ENCODE data around the gene CCDC106. TPM values are rescaled to one million over a fixed set of nuclear protein-coding genes. Genes with fewer than 3 reads are reported as not detected.

The CCDC106 gene
- total RNA-seq, 1 donor from 2014 or later, result 11.6 TPM

DNA sequence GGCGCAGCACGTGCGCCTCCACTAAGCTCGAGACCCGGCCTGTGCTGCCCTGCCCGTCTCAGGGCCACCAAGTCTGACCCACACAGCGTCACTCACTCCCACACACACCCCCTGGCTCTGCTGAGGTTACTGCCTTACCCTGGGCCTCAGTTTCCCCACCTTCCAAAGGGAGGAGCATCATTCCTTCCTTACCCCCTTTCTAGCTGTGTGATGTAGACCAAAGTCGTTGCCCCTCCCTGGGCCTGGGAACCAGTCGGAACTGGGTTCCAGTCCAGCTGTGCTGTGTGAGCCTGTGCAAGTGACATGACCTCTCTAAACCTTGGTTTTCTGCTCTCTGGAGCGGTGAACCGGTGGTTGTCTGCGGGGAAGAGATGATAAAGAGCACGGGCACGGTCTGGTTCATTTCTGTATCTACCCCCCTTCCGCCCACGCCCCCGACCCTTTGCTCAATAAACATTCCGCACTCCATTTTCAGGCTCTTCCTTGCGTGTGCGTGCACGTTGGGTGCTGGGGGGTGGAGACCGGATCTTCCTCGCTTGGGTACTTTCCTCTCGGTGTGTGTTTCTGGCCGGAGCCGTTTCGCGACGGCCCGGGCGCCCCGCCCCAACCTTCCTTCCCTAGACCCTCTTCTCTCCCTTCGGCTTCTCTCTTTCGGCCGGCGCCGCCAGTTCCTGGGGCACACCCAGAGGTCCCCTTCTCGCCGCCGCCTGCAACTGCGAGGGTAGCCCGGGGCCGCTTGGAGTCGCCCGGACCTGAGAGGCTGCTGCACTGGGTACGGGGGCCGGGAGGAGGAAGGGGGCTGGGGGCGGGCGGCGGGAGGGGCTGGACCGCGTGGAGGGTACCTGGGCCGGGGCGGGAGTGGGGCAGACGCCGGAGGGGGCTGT is 4.8 kb upstream of the CCDC106 start, which contains the start of gene ZNF581:
ZNF581 (plus strand) TSS at position 647 of the 884 bp plus-strand sequence. CDS start 923 bp downstream, outside the sequence.
- H3K36me3 ChIP-seq, result peaks cover 12% of the 10 kb centered on the region
- no peaks in the 10 kb centered on the region for H3K27me3 ChIP-seq (ENCODE audit: low read depth)
- peak within 1 kb of the TSS; percentile 82 for H3K4me3 ChIP-seq
- ATAC-seq (peak; percentile 68 to 73), DNase-seq (peak; percentile 85)
- peak within 1 kb of the TSS; percentile 81 for H3K27ac ChIP-seq
- TF ChIP-seq, protein P1, sequence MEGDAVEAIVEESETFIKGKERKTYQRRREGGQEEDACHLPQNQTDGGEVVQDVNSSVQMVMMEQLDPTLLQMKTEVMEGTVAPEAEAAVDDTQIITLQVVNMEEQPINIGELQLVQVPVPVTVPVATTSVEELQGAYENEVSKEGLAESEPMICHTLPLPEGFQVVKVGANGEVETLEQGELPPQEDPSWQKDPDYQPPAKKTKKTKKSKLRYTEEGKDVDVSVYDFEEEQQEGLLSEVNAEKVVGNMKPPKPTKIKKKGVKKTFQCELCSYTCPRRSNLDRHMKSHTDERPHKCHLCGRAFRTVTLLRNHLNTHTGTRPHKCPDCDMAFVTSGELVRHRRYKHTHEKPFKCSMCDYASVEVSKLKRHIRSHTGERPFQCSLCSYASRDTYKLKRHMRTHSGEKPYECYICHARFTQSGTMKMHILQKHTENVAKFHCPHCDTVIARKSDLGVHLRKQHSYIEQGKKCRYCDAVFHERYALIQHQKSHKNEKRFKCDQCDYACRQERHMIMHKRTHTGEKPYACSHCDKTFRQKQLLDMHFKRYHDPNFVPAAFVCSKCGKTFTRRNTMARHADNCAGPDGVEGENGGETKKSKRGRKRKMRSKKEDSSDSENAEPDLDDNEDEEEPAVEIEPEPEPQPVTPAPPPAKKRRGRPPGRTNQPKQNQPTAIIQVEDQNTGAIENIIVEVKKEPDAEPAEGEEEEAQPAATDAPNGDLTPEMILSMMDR (IDR thresholded peaks at IDR 0.05), result no peak
- intact Hi-C loops (cut with DNase I), result no loop called here
- H3K9me3 ChIP-seq, result no peaks in the 10 kb centered on the region
- H3K4me1 ChIP-seq, result peaks cover 61% of the 10 kb centered on the region

DNA sequence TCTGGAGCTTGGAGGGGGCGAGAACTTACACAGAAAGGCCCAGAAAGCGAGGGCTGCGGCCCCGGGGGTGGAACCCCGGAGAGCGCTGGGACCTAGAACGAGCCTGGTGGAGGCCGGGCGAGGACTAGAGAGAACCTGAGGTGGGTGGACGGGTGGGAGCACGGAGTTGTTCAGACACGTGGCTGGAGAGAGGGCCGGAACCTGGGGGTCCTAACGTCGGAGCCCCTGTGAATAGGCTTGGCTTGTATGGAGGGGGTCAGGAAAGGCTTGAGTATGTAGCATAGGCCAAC is 4.2 kb upstream of the CCDC106 start:
- peak overlapping the region; percentile 81 for H3K27ac ChIP-seq
- H3K9me3 ChIP-seq, result no peaks in the 10 kb centered on the region
- ATAC-seq, result no peak
- H3K4me3 ChIP-seq, result peak overlapping the region; percentile 82
- H3K4me1 ChIP-seq, result peaks cover 61% of the 10 kb centered on the region
- H3K36me3 ChIP-seq, result peaks cover 12% of the 10 kb centered on the region
- peak; percentile 52 for DNase-seq
- H3K27me3 ChIP-seq (ENCODE audit: low read depth), result no peaks in the 10 kb centered on the region
- TF ChIP-seq, protein P1 (IDR thresholded peaks at IDR 0.05), result no peak
- intact Hi-C loops (cut with DNase I), result no loop called here

DNA sequence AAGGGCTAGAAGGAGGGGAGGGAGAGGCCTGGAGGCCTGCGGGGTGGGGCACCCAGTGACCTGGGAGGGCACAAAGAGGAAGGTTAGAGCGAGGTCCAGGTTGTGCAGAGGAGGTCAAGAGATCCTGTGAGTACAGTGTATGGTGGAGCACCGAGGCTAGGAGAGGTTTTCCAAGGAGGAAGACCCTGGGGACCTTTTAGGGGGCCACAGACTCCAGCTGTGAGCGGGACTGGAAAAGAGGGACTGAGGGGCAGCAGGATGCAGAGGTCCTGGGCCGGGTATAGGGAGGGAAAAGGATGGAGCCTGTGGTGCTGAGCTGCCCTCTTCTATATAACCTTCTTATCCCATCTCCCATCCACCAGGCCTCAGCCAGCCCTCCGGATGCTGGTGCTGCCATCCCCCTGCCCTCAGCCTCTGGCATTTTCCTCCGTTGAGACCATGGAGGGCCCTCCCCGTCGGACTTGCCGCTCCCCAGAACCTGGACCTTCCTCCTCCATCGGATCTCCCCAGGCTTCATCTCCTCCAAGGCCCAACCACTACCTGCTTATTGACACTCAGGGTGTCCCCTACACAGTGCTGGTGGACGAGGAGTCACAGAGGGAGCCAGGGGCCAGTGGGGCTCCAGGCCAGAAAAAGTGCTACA is 3.7 kb upstream of the CCDC106 start:
- H3K4me3 ChIP-seq, result peak overlapping the region; percentile 82
- TF ChIP-seq, protein P1 (IDR thresholded peaks at IDR 0.05), result no peak
- peaks cover 12% of the 10 kb centered on the region for H3K36me3 ChIP-seq
- intact Hi-C loops (cut with DNase I), result no loop called here
- no peaks in the 10 kb centered on the region for H3K27me3 ChIP-seq (ENCODE audit: low read depth)
- H3K9me3 ChIP-seq, result no peaks in the 10 kb centered on the region
- H3K27ac ChIP-seq, result peak overlapping the region; percentile 81
- DNase-seq, result no peak
- no peak for ATAC-seq
- H3K4me1 ChIP-seq, result peaks cover 61% of the 10 kb centered on the region

DNA sequence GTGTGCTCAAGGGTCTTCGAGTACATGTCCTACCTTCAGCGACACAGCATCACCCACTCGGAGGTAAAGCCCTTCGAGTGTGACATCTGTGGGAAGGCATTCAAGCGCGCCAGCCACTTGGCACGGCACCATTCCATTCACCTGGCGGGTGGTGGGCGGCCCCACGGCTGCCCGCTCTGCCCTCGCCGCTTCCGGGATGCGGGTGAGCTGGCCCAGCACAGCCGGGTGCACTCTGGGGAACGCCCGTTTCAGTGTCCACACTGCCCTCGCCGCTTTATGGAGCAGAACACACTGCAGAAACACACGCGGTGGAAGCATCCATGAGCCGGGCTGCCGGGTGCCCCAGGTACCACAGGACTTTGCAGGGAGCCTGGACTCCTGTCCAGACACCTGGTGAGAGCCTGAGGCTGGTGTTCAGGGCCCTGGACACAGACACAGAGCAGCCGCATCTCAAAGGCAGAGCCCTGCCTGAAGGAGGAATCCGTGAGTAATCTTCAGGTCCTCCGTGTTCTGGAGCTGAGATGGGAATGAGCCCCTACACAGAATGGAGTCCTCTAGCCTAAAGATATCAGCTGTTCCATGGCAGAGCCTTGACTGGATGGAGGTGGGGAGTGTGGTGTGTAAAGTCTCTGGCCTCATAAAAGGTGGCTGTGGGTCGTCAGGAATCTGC is 3.0 kb upstream of the CCDC106 start:
- ATAC-seq (no peak), DNase-seq (no peak)
- intact Hi-C loops (cut with DNase I), result no loop called here
- no peaks in the 10 kb centered on the region for H3K9me3 ChIP-seq
- H3K27ac ChIP-seq, result no peak overlapping the region
- TF ChIP-seq, protein P1 (IDR thresholded peaks at IDR 0.05), result no peak
- peak overlapping the region; percentile 82 for H3K4me3 ChIP-seq
- H3K27me3 ChIP-seq (ENCODE audit: low read depth), result no peaks in the 10 kb centered on the region
- H3K4me1 ChIP-seq, result peaks cover 57% of the 10 kb centered on the region
- peaks cover 12% of the 10 kb centered on the region for H3K36me3 ChIP-seq

DNA sequence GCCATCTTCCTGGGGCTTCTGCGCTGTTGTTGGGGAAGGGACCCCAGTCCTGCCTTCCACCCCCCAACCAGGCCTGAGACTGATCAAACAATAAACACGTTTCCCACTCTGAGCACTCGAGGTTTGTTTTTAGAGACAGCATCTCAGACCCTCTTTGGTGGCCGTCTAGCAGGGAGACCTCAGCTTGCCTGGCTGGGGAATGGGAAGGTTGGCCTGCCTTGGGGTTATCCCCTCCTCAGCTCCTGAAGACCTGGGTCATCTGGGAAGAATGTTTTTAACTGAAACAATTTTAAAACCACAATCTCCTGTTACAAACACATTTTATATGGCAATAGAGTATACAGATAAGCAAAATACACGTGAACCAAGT is 2.5 kb upstream of the CCDC106 start:
- Histone ChIP-seq H3K36me3 (peaks cover 12% of the 10 kb centered on the region), H3K27ac (no peak overlapping the region), H3K9me3 (no peaks in the 10 kb centered on the region), H3K27me3 (ENCODE audit: low read depth) (no peaks in the 10 kb centered on the region), H3K4me3 (no peak overlapping the region), H3K4me1 (peaks cover 52% of the 10 kb centered on the region)
- TF ChIP-seq, protein P1 (IDR thresholded peaks at IDR 0.05), result no peak
- DNase-seq, result no peak
- intact Hi-C loops (cut with DNase I), result no loop called here
- ATAC-seq, result no peak
